Fibroblast of villous mesenchyme (primary cell): Measurements from ENCODE around the gene MGAT3. TPM values are rescaled to one million over a fixed set of nuclear protein-coding genes. Genes with fewer than 3 reads are reported as not detected.
A peak's percentile ranks its signal among the peaks of the same experiment; 100 is the strongest.

ENCODE experiments used
- DNase-seq: peaks from one replicate; pipeline ENCODE4 v3.0.0-alpha.2; 2010; ENCODE audit warnings: low read depth
- H3K4me3 ChIP-seq: 2 replicates; pipeline ENCODE4 v1.5.1; 2011; ENCODE audit warnings: low read depth, mild to moderate bottlenecking, low read length
- total RNA-seq: library from RNA; depleted of rRNA; stranded (reverse); fragments of >200 nt; gene quantifications from 2 replicates; pipeline ENCODE4 v1.2.3, GENCODE V29; 2012
- TF ChIP-seq, protein P1 (sequence below): IDR thresholded peaks from 2 replicates; pipeline ENCODE4 v1.5.1; 2012; ENCODE audit warnings: low read depth, mild to moderate bottlenecking, low read length; ENCODE audit not compliant: insufficient read depth

MGAT3 gene
- total RNA-seq, 1 donor = 1.3 TPM

DNA sequence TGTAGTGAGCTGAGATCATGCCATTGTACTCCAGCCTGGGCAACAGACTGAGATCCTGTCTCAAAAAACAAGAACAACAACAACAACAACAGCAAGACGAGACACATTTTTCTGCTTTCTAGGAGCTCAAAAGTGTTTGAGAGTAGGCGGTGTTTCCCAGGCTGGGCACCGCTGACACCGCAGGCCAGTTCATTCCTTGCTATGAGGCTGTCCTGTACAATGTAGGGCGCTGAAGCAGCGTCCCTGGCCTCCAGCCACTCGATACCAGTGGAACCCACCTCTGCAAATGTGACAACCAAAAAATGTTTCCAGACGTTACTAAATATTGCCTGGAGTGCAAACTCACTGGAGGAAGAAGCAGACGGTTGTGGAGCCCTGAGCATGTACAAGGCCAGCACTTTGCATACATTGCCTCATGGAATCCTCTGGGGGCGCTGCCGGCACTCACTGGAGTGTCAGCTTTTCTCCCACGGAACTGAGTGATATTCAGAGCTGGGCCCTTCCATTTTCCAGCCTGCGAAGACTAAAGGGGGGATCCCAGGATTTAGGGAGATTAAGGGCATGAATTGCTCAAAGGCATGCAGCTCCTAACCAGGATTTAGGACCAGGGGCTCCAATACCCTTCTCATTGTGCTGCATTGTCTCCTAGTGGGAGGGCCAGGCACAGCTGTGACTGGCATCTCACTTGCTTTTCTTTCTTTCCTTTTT, 39.5 kb downstream of the MGAT3 start:
- peak; percentile 65 for DNase-seq
- TF ChIP-seq, protein P1, sequence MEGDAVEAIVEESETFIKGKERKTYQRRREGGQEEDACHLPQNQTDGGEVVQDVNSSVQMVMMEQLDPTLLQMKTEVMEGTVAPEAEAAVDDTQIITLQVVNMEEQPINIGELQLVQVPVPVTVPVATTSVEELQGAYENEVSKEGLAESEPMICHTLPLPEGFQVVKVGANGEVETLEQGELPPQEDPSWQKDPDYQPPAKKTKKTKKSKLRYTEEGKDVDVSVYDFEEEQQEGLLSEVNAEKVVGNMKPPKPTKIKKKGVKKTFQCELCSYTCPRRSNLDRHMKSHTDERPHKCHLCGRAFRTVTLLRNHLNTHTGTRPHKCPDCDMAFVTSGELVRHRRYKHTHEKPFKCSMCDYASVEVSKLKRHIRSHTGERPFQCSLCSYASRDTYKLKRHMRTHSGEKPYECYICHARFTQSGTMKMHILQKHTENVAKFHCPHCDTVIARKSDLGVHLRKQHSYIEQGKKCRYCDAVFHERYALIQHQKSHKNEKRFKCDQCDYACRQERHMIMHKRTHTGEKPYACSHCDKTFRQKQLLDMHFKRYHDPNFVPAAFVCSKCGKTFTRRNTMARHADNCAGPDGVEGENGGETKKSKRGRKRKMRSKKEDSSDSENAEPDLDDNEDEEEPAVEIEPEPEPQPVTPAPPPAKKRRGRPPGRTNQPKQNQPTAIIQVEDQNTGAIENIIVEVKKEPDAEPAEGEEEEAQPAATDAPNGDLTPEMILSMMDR = peak; percentile 89

DNA sequence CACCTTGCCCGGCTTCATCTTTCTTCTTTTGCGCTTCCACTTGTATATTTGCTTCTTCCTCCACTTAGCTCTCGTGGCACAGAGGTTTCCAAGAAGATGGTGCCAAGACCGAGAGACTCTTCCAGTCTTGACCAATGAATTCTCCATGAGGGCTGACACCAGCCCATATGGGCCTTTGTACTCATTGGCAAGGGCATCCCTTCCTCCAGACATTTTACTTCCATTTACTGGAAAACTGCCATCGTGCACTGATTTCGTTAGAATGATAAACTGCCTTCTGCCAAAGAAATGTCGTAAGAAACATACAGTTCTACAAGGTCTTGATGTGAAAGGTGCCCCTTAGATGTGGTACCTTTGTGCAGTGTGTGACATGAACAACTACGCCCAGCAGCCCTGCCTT, 40.6 kb downstream of the MGAT3 start:
- DNase-seq = no peak
- no peak overlapping the region for H3K4me3 ChIP-seq
- TF ChIP-seq, protein P1 = no peak

More for the DNA sequence above, 39.5 kb downstream of the MGAT3 start:
- no peak overlapping the region for H3K4me3 ChIP-seq

DNA sequence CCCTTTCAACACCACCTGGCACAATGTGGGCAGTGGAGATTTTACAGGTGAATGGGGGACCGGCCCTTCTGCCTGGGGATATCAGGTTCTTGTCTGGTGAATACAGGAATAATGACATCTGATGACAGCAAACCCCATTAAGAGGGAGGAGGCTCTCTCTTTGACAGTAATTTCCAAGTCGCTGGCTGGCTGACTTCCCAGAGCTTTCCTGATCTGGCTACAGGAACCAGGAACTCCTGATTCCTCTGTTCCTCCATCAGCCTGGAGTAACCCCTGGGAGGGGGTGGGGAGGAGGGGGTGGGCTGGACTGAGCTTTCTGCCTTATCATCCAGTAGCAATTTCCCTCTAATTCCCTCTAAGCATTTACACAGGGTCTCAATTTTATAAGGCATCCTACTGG, 41.6 kb downstream of the MGAT3 start:
- TF ChIP-seq, protein P1 = no peak

DNA sequence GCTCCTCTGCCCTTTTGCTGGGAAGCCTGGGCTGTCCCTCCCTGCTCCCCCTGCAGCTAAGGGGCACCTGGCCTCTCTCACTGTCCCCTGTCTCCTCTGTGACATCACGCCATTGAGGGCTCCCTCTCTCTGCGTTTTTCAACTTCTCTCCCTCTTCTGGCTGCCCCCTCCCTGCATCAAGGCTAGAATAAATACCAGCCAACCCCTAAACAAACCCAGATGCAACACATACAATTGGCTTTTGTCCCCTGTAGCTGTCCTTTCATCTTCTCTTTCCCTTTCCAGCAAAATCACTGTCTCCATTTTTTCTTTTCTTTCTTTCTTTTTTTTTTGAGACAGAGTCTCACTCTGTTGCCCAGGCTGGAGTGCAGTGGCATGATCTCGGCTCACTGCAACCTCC, 42.0 kb downstream of the MGAT3 start:
- DNase-seq = no peak
- no peak overlapping the region for H3K4me3 ChIP-seq
- TF ChIP-seq, protein P1 = no peak

More for the DNA sequence above, 41.6 kb downstream of the MGAT3 start:
- DNase-seq = no peak
- no peak overlapping the region for H3K4me3 ChIP-seq

DNA sequence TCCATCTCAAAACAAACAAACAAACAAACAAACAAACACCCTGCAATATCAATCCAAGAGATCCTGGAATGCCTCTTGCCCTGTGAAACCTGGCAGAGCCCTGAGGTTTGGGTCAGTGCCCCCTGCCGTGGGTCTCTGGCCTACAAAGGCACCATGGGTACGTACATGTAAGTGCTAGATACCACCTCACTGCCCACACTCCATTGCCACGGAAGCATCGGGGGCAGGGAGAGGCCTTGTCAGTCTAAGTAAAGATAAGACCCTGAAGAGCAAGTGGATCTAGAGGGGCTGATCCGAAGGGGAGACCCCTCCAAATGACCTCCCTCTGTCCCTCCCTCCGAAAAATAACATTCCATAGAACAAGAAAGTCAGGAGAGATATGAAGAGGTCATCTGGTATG, 43.3 kb downstream of the MGAT3 start:
- TF ChIP-seq, protein P1 = no peak
- no peak for DNase-seq
- H3K4me3 ChIP-seq = no peak overlapping the region

DNA sequence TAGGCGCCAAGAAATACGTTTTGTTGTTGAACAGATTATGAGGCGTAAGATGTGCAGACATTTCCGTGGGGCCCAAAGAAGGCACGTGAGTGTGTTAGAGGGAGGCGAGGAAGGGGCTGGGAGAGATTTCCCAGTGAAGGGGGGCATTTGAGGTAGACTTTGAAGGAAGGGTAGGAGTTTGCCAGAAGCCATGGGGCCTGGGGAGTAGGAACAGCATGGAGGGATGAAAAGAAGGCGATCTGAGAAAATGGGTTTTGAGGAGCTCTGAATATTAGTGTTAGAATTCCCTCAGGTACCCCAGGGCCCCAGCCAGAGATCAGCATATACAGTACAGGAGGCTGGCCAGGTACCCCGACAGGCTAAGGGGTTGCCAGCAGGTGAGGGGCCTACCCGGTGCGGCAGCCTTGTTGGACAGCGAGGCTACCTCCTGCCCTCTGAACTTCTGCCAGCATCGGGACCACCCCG, 44.9 kb downstream of the MGAT3 start:
- TF ChIP-seq, protein P1 = no peak
- peak overlapping the region; percentile 75 for H3K4me3 ChIP-seq

More for the DNA sequence above, 44.9 kb downstream of the MGAT3 start:
- no peak for DNase-seq
